ENCODE measurements around the gene CYLD.

CYLD gene

GRCh38 chr16:50711862-50712559 lies 29.9 kb upstream of the CYLD start:
- no peak for DNase-seq (ENCODE audit: low spot score)

DNA sequence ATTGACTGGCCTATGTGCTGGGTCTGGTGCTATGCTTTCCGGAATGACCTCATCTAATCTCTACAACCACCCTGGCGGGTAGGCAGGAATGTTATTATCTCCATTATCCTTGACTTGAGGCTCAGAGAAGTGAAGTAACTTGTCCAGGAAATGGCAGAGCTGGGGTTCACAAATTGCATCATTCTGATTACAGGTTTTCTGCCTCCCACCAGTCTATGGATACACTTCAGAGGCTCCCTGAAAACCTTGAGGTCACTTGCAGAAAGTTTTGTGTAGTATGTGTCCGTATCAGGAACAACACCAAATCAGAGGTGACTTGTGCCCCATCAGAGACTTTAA lies 29.4 kb upstream of the CYLD start:
- DNase-seq (ENCODE audit: low spot score) = no peak

DNA sequence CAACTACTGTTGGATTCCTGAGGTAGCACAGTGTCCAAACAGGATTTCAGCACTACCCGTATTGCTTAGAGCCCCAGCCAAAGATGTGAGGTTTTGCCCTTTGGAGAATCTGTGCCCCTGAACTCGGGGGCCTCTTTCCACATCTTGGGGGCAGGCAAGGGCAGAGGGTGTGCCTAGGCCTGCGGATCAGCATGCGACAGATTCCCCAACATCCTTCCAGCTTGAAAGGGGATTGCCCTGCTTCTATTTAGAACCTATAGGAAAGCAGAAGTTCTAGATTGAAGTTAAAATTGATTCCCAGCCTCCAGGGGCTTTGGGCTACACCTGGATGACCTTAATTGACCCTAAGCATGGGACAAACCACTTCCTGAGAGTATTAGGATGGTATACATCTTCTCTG lies 28.9 kb upstream of the CYLD start:
- DNase-seq (ENCODE audit: low spot score) = no peak

GRCh38 chr16:50717091-50717490 lies 24.8 kb upstream of the CYLD start:
- no peak for DNase-seq (ENCODE audit: low spot score)

DNA sequence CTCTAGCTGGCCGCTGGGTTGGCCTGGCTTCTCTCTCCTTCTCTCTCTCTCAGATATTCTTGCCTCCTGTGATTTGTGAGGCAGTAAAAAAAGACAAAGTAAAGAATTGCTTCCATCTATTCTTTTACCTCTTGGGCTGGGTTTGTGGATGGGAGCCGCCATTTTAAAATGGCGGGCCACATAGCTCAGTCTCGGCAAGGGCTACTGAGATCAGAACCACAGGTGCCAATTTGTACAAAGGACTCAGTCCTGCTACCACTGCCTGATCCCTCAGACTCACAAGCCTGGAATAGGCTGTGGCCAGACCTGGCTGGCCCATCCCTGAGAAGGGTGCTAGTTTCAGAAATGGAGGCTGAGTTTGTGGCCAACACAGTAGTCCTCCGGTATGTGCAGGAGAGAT lies 24.4 kb upstream of the CYLD start:
- DNase-seq (ENCODE audit: low spot score) = no peak

DNA sequence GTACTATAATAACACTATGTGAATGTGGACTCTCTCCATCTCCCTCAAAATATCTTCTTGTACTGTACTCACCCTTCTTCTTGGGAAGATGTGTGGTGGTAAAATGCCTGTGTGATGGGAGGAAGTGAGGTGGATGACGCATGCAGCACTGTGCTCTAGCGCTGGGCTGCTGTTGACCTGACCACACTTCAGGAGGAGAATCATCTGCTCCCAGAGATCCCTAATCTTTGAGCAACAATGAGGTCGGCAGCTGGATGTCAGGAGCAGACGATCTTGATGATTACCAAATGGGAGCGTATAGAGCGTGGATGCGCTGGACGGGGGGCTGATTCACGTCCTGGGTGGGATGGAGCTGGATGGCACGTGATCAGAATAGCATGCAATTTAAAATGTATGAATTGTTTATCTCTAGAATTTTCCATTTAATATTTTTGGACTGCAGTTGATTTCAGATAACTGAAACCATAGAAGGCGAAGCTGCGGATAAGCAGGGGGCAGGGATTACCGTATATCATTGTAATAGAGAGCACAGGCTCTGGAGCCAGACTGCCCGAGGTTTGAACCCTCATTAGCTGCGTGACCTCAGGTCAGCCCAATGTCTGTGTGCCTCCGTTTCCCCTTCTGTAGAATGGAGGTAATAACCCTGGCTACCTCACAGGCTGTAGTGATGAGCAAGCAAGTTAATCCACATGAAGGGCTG lies 23.7 kb upstream of the CYLD start:
- no peak for DNase-seq (ENCODE audit: low spot score)

- no peak for DNase-seq (ENCODE audit: low spot score)
Observed at GRCh38 chr16:50718761-50719400, 23.0 kb upstream of the CYLD start.

- DNase-seq (ENCODE audit: low spot score) = no peak
Observed at GRCh38 chr16:50719401-50720337, 22.2 kb upstream of the CYLD start.

DNA sequence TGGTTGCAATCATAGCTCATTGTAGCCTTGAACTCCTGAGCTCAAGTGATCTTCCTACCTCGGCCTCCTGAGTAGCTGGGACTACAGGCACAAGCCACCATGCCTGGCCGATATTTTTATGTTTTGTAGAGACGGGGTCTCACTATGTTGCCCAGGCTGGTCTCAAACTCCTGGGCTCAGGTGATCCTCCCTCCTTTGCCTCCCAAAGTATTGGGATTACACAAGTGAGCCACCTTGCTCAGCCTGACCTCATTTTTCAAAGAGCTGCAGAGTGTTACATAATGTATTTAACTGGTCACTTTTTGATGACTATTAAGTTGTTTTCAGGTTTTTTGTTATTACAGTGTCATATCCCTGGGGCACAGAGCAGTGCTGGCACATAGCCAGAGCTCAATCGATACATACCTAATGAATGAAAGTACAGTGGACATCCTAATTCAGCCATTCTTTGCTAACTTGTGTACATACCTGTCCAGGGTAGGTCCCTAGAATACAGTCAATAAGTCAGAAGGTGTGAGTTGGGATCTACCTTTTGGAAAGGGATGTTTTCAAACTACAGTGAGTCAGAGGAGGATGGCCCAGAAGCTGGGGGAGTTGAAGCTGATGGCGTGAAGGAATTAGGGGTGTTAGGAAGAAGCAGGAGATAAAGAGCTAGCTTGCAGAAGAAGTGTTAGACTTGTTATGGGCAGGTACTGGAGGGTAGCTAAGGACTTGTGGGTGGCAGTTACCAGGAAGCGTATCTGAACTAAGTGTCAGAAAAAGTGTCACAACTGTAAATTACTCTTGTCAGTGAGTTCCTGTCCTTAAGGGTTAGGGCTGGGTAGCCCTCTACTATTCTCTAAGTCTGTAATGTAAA lies 20.1 kb upstream of the CYLD start:
- DNase-seq (ENCODE audit: low spot score) = no peak

DNA sequence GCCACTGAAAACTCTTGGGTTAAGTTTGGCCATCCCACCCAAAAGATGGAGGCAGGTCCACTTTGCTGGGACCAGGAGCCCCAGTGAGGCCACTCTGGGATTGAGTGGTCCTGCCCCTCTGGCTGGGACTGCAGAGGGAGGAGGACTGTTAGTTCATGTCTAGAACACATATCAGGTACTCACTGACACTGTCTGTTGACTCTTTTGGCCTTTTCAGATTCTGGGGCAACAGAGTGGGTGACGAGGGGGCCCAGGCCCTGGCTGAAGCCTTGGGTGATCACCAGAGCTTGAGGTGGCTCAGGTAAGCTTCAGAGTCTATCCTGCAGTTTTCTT lies 19.5 kb upstream of the CYLD start:
- no peak for DNase-seq (ENCODE audit: low spot score)

DNA sequence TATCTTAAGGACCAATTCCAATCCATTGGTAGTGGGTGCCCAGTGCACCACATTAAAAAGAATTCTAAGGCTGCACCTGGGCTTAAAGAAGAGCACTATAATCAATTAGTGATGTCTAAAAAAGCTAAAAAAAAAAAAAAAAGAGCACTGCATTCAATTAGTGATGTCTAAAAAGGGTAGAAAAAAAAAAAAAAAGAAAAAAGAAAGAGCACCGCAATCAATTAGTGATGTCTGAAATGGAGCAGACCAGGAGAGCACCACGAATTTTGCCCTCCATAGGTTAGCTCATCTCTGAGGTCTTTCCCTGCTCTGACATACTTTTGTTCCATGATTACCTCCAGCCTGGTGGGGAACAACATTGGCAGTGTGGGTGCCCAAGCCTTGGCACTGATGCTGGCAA lies 18.9 kb upstream of the CYLD start:
- DNase-seq (ENCODE audit: low spot score) = no peak

- DNase-seq (ENCODE audit: low spot score) = no peak
Observed at GRCh38 chr16:50724306-50724705, 17.6 kb upstream of the CYLD start.

DNA sequence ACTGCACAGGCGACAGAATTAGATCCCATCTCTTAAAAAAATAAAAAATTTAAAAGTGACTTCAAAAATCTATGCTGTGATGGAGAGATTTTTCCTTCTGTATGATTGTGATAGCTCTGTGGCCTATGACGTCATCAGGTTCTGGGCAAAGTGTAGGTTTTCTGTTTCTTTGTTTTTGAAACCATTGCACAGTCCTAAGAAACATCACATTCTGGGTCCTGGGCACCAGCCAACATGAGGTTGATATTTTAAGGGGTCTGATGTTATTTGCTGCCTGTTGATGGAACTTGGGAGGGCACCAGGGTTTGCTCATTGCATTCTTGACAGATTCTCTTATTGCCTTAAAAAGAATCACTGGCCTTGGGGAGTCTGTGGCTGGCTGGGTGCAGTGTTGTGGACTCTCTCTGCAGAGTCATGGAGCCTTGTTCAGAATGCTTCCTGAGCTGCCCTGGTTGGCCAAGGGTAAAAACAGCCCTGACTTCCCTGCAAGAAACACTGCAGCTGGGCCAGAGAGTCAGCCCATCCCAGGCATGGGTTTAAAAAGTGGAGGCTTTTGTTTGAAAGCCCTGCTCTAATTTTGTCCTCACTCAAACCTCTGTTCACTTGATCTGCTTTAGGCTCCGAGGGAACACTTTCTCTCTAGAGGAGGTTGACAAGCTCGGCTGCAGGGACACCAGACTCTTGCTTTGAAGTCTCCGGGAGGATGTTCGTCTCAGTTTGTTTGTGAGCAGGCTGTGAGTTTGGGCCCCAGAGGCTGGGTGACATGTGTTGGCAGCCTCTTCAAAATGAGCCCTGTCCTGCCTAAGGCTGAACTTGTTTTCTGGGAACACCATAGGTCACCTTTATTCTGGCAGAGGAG lies 10.5 kb upstream of the CYLD start:
- DNase-seq (ENCODE audit: low spot score) = no peak

DNA sequence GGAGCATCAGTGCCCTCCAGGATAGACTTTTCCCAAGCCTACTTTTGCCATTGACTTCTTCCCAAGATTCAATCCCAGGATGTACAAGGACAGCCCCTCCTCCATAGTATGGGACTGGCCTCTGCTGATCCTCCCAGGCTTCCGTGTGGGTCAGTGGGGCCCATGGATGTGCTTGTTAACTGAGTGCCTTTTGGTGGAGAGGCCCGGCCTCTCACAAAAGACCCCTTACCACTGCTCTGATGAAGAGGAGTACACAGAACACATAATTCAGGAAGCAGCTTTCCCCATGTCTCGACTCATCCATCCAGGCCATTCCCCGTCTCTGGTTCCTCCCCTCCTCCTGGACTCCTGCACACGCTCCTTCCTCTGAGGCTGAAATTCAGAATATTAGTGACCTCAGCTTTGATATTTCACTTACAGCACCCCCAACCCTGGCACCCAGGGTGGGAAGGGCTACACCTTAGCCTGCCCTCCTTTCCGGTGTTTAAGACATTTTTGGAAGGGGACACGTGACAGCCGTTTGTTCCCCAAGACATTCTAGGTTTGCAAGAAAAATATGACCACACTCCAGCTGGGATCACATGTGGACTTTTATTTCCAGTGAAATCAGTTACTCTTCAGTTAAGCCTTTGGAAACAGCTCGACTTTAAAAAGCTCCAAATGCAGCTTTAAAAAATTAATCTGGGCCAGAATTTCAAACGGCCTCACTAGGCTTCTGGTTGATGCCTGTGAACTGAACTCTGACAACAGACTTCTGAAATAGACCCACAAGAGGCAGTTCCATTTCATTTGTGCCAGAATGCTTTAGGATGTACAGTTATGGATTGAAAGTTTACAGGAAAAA lies 9.7 kb upstream of the CYLD start:
- no peak for DNase-seq (ENCODE audit: low spot score)

- no peak for DNase-seq (ENCODE audit: low spot score)
Observed at GRCh38 chr16:50733468-50733867, 8.4 kb upstream of the CYLD start.

DNA sequence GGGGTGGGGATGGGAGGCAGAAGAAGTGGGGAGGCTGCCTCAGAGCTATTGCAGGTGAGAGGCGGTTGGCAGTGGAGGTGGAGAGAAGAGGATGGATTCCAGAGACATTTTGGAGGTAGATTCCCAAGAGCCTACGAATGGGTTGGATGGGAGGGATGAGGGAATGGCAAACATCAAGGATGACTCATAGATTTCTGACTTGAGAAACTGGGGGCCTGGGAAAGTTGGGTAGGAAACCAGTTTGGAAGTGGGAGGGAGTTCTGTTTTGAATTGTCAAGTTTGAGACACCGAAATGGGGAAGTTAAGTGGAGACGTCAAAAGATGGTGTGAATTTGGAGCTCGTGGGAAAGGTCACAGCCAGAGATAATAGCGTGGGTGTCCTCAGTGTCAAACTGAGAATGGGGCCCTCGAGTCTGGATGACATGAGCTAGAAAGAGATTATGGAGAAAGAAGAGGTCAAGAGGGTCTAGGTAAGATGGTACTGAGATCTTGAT lies 6.2 kb upstream of the CYLD start:
- no peak for DNase-seq (ENCODE audit: low spot score)

DNA sequence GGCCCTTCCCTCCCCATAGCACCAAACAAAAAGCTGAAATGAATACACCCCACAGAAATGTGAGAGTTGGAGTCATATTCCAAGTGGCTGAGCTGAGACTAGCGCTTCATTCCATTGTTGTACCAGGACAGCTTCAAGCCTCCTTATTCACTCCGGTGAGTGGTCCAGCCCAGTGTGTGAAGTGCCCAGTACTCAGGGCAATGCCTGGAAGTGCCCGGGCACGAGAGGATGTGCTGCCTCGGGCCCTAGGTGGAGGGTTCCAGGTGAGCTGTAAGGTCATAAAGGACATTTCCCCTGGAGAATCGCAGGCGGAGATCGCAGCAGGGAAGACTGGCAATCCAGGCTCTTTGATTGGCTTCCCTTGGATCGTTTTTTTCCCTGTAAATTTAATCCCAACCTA lies 5.4 kb upstream of the CYLD start:
- DNase-seq (ENCODE audit: low spot score) = no peak

GRCh38 chr16:50737420-50737959 lies 4.4 kb upstream of the CYLD start:
- no peak for DNase-seq (ENCODE audit: low spot score)

- no peak for DNase-seq (ENCODE audit: low spot score)
Observed at GRCh38 chr16:50739031-50739430, 2.9 kb upstream of the CYLD start.
